Neuronal stem cell (in vitro differentiated cells): ENCODE measurements around the gene APBA1.
"Not testable (repeated sequence)": the region's sequence is repeated elsewhere in the genome, so short reads cannot be mapped to it uniquely, and the experiment has no call there.

Experiments used
- DNase-seq: peaks from one replicate; pipeline ENCODE4 v3.0.0-alpha.2; 2013; ENCODE audit warnings: low spot score
- H2AFZ ChIP-seq: one replicate; pipeline ENCODE4 v1.6.1; 2013; ENCODE audit warnings: mild to moderate bottlenecking, low read length, inconsistent platforms
- H2AK5ac ChIP-seq: 2 replicates; pipeline ENCODE4 v1.6.1; 2013; ENCODE audit warnings: low read depth, mild to moderate bottlenecking, inconsistent platforms, low read length, moderate library complexity, mixed read lengths
- H2BK120ac ChIP-seq: 2 replicates; pipeline ENCODE4 v1.6.1; 2013; ENCODE audit warnings: low read depth, mild to moderate bottlenecking, inconsistent platforms, low read length, moderate library complexity, mixed read lengths
- H2BK12ac ChIP-seq: one replicate; pipeline ENCODE4 v1.6.1; 2013; ENCODE audit warnings: low read length, inconsistent platforms
- H2BK15ac ChIP-seq: 2 replicates; pipeline ENCODE4 v1.6.1; 2013; ENCODE audit warnings: mild to moderate bottlenecking, low read length, inconsistent platforms, mixed read lengths
- H2BK5ac ChIP-seq: one replicate; pipeline ENCODE4 v1.6.1; 2013; ENCODE audit warnings: inconsistent platforms, mild to moderate bottlenecking, low read length, moderate library complexity
- H3K14ac ChIP-seq: one replicate; pipeline ENCODE4 v1.6.1; 2013; ENCODE audit warnings: low read length, inconsistent platforms
- H3K18ac ChIP-seq: 2 replicates; pipeline ENCODE4 v1.6.1; 2013; ENCODE audit warnings: low read length, inconsistent platforms
- H3K23ac ChIP-seq: 2 replicates; pipeline ENCODE4 v1.6.1; 2013; ENCODE audit warnings: low read depth, mild to moderate bottlenecking, mixed read lengths, low read length, inconsistent platforms; ENCODE audit not compliant: poor library complexity
- H3K27ac ChIP-seq: replicated peaks from 3 replicates; pipeline ENCODE4 v1.5.1; 2013; ENCODE audit warnings: low read length, inconsistent platforms
- H3K27me3 ChIP-seq, 3 experiments: 2 replicates each; pipeline ENCODE4 v1.6.1; 2013; ENCODE audit warnings: low read length in 3 of 3, mild to moderate bottlenecking in 2 of 3, inconsistent platforms in 1 of 3, low read depth in 1 of 3, mixed read lengths in 1 of 3, moderate library complexity in 1 of 3; ENCODE audit not compliant: control insufficient read depth in 3 of 3, insufficient read depth in 3 of 3
- H3K36me3 ChIP-seq, 2 donors: replicated peaks in 1 of 2; 2 replicates each; pipeline ENCODE4 v1.6.1; 2013; ENCODE audit warnings: low read length in 2 of 2; ENCODE audit not compliant: control insufficient read depth in 2 of 2, insufficient read depth in 2 of 2
- H3K4ac ChIP-seq: 2 replicates; pipeline ENCODE4 v1.6.1; 2013; ENCODE audit warnings: inconsistent platforms, mild to moderate bottlenecking, low read length, moderate library complexity
- H3K4me1 ChIP-seq, 2 donors: 1 replicate in 1 of 2; 2 replicates in 1 of 2; pipeline ENCODE4 v1.6.1; 2013; ENCODE audit warnings: low read length in 2 of 2, low read depth in 1 of 2; ENCODE audit not compliant: control insufficient read depth in 2 of 2, insufficient read depth in 1 of 2
- H3K4me2 ChIP-seq: one replicate; pipeline ENCODE4 v1.6.1; 2013; ENCODE audit warnings: mild to moderate bottlenecking, low read length, inconsistent platforms; ENCODE audit not compliant: insufficient read depth, poor library complexity, severe bottlenecking
- H3K4me3 ChIP-seq, 2 donors: 2 replicates each; pipeline ENCODE4 v1.5.1; 2013; ENCODE audit warnings: low read length in 2 of 2, mild to moderate bottlenecking in 2 of 2, inconsistent platforms in 1 of 2, moderate library complexity in 1 of 2
- H3K79me1 ChIP-seq: one replicate; pipeline ENCODE4 v1.6.1; 2013; ENCODE audit warnings: low read depth, mild to moderate bottlenecking, inconsistent platforms, low read length, moderate library complexity
- H3K9ac ChIP-seq: one replicate; pipeline ENCODE4 v1.6.1; 2013; ENCODE audit warnings: mild to moderate bottlenecking, low read depth, low read length, inconsistent platforms; ENCODE audit not compliant: poor library complexity
- H3K9me3 ChIP-seq, 2 donors: replicated peaks in 1 of 2; 2 replicates each; pipeline versions ENCODE3 to v1.6.1; 2013; ENCODE audit warnings: low read length in 2 of 2, mild to moderate bottlenecking in 2 of 2, inconsistent platforms in 1 of 2, low read depth in 1 of 2, mixed read lengths in 1 of 2, moderate library complexity in 1 of 2; ENCODE audit not compliant: control insufficient read depth in 2 of 2, insufficient read depth in 1 of 2
- H4K8ac ChIP-seq: one replicate; pipeline ENCODE4 v1.6.1; 2013; ENCODE audit warnings: low read depth, mild to moderate bottlenecking, inconsistent platforms, low read length, moderate library complexity
- H4K91ac ChIP-seq: one replicate; pipeline ENCODE4 v1.6.1; 2013; ENCODE audit warnings: low read length, low read depth, mild to moderate bottlenecking, inconsistent platforms; ENCODE audit not compliant: poor library complexity
- WGBS, 2 donors: extraction: QIAGEN DNeasy Blood & Tissue Kit; methylation state at CpG; one replicate each; pipeline ENCODE4 v1.1.7; 2013; ENCODE audit warnings: missing lambda C conversion rate in 2 of 2, mixed read lengths in 1 of 2; ENCODE audit not compliant: insufficient read length in 2 of 2, insufficient replicate concordance in 1 of 2; ENCODE audit errors: extremely low coverage in 2 of 2; 5-methylcytosine and 5-hydroxymethylcytosine counted together

The APBA1 gene

GRCh38 chr9:69444021-69444420 lies 228.2 kb downstream of the APBA1 start:
- Histone ChIP-seq H3K18ac (no peak overlapping the region), H3K27ac (no peak overlapping the region), H3K23ac (no peak overlapping the region), H2BK12ac (no peak overlapping the region), H3K4ac (no peak overlapping the region), H3K4me2 (no peak overlapping the region), H3K14ac (no peak overlapping the region), H3K9me3 (no peaks in the 10 kb centered on the region), H2BK5ac (no peak overlapping the region), H4K8ac (no peak overlapping the region), H2BK15ac (no peak overlapping the region), H2BK120ac (no peak overlapping the region), H3K27me3 (no peaks in the 10 kb centered on the region), H3K4me1 (peaks cover 5 to 13% of the 10 kb centered on the region in 2 donors), H3K4me3 (no peak overlapping the region), H3K79me1 (no peaks in the 10 kb centered on the region), H2AFZ (no peak overlapping the region), H3K9ac (no peak overlapping the region), H3K36me3 (peaks cover 0 to 7% of the 10 kb centered on the region in 2 donors), H4K91ac (no peak overlapping the region), H2AK5ac (no peak overlapping the region)
- WGBS, 2 donors = no CpG with 5 or more reads among the region's 8 CpGs
- no peak for DNase-seq

- no peak overlapping the region for H3K9ac ChIP-seq
- H2BK15ac ChIP-seq = no peak overlapping the region
- H3K14ac ChIP-seq = no peak overlapping the region
- no peaks in the 10 kb centered on the region for H3K9me3 ChIP-seq
- no peak overlapping the region for H4K91ac ChIP-seq
- H2AFZ ChIP-seq = no peak overlapping the region
- no peak overlapping the region for H2BK12ac ChIP-seq
- H2BK5ac ChIP-seq = no peak overlapping the region
- H3K4me2 ChIP-seq = no peak overlapping the region
- H4K8ac ChIP-seq = no peak overlapping the region
- peaks cover 5 to 13% of the 10 kb centered on the region in 2 donors for H3K4me1 ChIP-seq
- H2AK5ac ChIP-seq = no peak overlapping the region
- no peak overlapping the region for H2BK120ac ChIP-seq
- no peak overlapping the region for H3K4me3 ChIP-seq
- no peak overlapping the region for H3K18ac ChIP-seq
- no peaks in the 10 kb centered on the region for H3K79me1 ChIP-seq
- H3K36me3 ChIP-seq = peaks cover 0 to 7% of the 10 kb centered on the region in 2 donors
- WGBS, 2 donors = no CpG with 5 or more reads among the region's 3 CpGs
- no peak overlapping the region for H3K4ac ChIP-seq
- H3K27ac ChIP-seq = no peak overlapping the region
- no peak for DNase-seq
- H3K23ac ChIP-seq = no peak overlapping the region
- no peaks in the 10 kb centered on the region for H3K27me3 ChIP-seq
Observed at GRCh38 chr9:69443178-69443577, 229.0 kb downstream of the APBA1 start.

- Histone ChIP-seq H2BK15ac (no peak overlapping the region), H2BK5ac (no peak overlapping the region), H3K18ac (no peak overlapping the region), H2AK5ac (no peak overlapping the region), H2BK12ac (no peak overlapping the region), H3K4ac (no peak overlapping the region), H3K4me1 (peaks cover 5 to 13% of the 10 kb centered on the region in 2 donors), H4K91ac (no peak overlapping the region), H3K23ac (no peak overlapping the region), H4K8ac (no peak overlapping the region), H2AFZ (no peak overlapping the region), H3K36me3 (peaks cover 0 to 7% of the 10 kb centered on the region in 2 donors), H3K9me3 (no peaks in the 10 kb centered on the region), H3K27ac (no peak overlapping the region), H2BK120ac (no peak overlapping the region), H3K4me2 (no peak overlapping the region), H3K79me1 (no peaks in the 10 kb centered on the region), H3K14ac (no peak overlapping the region), H3K4me3 (no peak overlapping the region), H3K9ac (no peak overlapping the region), H3K27me3 (no peaks in the 10 kb centered on the region)
- no CpG with 5 or more reads among the region's 5 CpGs for WGBS, 2 donors
- no peak for DNase-seq
Observed at GRCh38 chr9:69442486-69442885, 229.7 kb downstream of the APBA1 start.

GRCh38 chr9:69440254-69440955 lies 231.8 kb downstream of the APBA1 start:
- H3K4me3 ChIP-seq, H3K14ac ChIP-seq, H2AFZ ChIP-seq, H3K23ac ChIP-seq, H2BK12ac ChIP-seq, DNase-seq, H3K27ac ChIP-seq, H2BK120ac ChIP-seq, H3K4ac ChIP-seq, H3K27me3 ChIP-seq, H4K91ac ChIP-seq, H3K36me3 ChIP-seq, H3K18ac ChIP-seq, H2BK5ac ChIP-seq, H3K4me2 ChIP-seq, H4K8ac ChIP-seq, H3K9me3 ChIP-seq, H3K9ac ChIP-seq, H2BK15ac ChIP-seq, H3K79me1 ChIP-seq, H2AK5ac ChIP-seq: not testable (repeated sequence)
- H3K4me1 ChIP-seq = peaks cover 4 to 12% of the 10 kb centered on the region in 2 donors
- WGBS, 2 donors = no CpG with 5 or more reads among the region's 15 CpGs
